ENCODE data around the gene MTHFR.

MTHFR gene

DNA sequence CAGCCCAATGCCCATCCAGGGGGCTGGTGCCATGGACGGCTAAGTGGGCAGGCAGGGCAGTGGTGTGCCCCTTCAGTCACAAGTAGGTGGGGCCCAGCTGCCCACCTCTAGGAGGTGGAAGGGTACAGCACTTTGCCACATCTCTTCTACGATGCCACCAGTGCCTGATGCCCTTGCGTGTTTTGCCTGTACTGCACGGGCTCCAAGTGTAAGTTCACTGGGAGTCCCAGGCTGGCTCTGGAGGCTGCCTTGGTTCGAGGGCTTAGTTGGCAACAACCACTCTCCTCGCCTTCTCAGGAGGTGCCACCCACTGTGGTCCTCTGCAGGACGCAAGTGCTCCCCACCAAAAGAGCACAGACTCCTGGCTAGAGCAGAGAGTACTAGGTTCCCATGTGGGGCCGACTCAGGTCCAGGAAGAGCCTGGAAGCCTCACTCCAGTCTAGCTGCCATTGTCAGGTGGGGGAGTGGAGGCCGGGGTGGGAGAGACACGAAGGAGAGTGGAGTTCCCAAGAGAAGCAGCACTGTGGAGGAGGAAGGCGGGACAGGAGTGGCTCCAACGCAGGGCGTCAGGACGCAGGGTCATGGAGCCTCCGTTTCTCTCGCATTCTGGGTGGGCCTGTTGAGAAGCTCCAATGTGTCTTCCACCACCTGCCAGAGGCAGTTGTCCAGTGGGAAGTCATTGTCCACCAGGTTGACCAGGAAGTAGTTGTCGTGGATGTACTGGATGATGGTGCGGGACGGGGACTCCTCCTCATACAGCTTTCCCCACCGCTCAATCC, 15.5 kb downstream of the MTHFR start:
- no peak for TF ChIP-seq JUND (IDR thresholded peaks at IDR 0.05; ENCODE audit: low read depth)
- in situ Hi-C loops (cut with HindIII; ENCODE audit: low pct_unique_long_range_greater_than_20kb, low sequenced_read_pairs), result no loop called here
- DNase-seq (ENCODE audit: low read depth in 1 of 2, low spot score in 1 of 2), result no peak

DNA sequence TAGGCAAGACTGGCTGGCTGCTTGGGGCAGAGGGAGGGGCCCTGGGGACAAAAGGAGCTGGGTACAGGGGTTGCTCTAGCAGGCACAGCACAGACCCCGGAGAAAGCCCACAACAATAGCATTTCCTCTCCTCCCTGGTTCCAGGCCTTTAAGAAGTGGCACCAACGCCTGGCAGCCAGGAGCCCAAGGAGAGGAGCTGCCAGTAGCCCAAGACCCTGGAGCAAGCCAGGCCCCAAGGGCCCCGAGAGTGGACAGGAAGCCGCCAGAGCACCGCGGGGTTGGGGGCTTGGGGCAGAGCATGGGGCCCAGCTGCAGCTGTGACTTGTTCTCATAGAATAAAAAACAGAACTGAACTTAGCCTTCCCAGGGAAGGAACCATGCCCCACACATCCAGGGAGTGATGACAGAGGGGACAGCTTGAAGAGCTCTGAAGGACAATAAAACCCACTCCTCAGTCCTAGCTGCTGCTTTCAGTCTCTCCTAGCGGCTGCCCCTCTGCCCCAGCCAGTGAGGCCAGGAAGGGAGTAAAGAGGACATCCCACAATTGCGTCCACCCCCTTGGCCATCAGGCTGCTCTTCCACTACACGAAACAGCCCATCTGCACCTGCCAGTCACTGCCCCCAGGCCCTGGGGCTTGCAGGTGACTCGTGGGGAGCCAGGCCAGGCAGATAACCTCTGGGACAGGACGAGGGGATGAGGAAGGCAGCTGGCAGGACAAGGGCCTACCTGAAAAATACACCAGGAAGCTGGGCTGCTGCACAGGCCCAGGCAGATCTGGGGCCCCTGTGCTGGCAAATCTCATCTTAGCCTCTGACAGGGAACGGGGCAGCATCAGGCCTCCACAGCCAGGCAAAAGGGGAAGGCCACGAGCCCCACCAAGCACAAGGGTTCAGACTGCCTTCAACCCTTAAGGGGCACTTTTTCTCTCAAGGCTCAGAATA, 16.4 kb downstream of the MTHFR start:
- in situ Hi-C loops (cut with HindIII; ENCODE audit: low pct_unique_long_range_greater_than_20kb, low sequenced_read_pairs), result no loop called here
- no peak for DNase-seq (ENCODE audit: low read depth in 1 of 2, low spot score in 1 of 2)
- no peak for TF ChIP-seq JUND (IDR thresholded peaks at IDR 0.05; ENCODE audit: low read depth)

DNA sequence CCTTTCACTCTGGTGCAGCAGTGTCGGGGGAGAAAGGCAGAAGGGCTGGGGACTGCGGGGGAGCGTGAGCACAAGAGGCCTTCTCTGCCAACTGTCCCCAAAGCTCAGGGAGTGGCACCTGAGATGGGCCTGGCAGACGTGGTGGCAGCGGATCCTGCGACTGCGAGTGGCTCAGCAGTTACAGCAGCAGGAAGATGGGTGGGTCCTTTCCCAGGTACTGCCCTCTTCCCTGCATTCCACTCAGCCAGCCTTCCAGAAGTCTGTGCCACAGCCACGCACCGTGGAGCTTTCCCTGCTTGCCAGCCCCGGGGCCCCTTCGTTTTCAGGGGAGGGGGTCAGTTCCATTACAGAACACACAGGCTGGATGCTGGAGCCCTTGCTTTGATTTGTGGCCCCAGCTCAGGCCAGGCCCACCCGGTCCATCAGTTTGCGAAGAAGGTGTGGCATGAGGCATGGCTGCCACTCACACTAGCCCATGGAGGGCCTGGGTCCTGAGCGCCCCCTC, 17.2 kb downstream of the MTHFR start:
- TF ChIP-seq JUND (IDR thresholded peaks at IDR 0.05; ENCODE audit: low read depth), result no peak
- no peak for DNase-seq (ENCODE audit: low read depth in 1 of 2, low spot score in 1 of 2)
- in situ Hi-C loops (cut with HindIII; ENCODE audit: low pct_unique_long_range_greater_than_20kb, low sequenced_read_pairs), result no loop called here

DNA sequence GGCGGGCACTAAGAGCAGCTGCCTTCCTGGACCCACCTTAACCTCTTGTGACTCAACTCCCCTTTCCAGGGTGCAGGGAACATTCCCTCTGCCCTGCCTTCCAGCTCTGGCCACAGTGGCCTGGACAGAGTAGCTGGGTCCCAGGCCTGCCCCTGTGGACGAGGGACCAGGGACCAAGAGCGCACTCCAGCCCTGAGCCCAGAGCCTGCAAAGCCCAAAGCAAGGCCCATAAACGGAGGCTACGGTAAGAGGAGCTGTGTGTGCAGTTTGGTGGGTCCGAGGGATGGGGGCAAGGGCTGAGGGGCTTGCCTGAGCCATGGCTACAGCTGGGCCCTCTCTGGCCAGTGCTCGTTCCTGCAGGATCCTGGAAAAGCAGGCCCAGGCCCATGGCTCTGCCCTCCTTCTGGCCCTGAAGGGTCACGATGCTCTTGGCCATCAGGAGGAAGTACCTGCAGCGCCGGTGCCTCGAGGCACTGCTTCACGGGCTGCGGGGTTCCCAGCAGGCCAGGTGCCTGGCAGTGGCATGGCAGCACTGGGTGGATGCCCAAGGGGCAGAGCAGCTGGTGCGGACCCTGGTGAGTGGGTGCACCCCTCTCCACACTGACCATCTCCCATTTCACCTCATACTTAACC, 17.8 kb downstream of the MTHFR start:
- peak in 1 of 2 experiments; percentile 23 for DNase-seq (ENCODE audit: low read depth in 1 of 2, low spot score in 1 of 2)
- no peak for TF ChIP-seq JUND (IDR thresholded peaks at IDR 0.05; ENCODE audit: low read depth)
- in situ Hi-C loops (cut with HindIII; ENCODE audit: low pct_unique_long_range_greater_than_20kb, low sequenced_read_pairs), result no loop called here

DNA sequence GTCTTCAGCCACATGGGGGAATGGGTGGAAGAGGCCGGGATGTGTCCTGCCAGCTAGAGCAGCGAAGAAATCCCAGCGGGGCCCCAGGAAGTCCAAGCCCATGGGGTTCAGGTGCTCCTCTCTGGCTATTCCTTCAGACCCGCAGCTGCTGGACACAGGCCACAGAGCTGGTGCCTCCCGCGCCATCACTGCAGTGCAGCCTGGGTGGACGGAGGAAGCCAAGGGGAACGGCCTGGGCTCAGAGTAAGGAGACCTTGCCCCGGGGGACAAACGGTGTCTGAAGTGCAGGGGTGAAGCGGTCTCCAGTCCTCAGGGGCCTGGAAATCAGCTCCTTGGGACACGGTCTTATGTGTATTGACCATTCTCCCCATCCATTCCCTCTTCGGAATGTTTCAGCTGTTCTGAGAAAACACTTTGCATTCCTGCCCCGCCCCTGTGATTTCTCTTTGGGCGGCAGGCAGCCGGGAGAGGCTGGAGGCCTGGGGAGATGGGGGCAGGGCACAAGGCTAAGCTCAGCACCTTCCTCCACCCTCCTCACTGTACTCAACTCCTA, 18.4 kb downstream of the MTHFR start:
- peak; percentile 47 to 64 for DNase-seq (ENCODE audit: low read depth in 1 of 2, low spot score in 1 of 2)
- in situ Hi-C loops (cut with HindIII; ENCODE audit: low pct_unique_long_range_greater_than_20kb, low sequenced_read_pairs), result no loop called here
- no peak for TF ChIP-seq JUND (IDR thresholded peaks at IDR 0.05; ENCODE audit: low read depth)

- in situ Hi-C loops (cut with HindIII; ENCODE audit: low pct_unique_long_range_greater_than_20kb, low sequenced_read_pairs), result no loop called here
- no peak for DNase-seq (ENCODE audit: low read depth in 1 of 2, low spot score in 1 of 2)
- TF ChIP-seq JUND (IDR thresholded peaks at IDR 0.05; ENCODE audit: low read depth), result no peak
Observed at GRCh38 chr1:11786168-11786567, 19.6 kb downstream of the MTHFR start.

- peak in 1 of 2 experiments; percentile 37 for DNase-seq (ENCODE audit: low read depth in 1 of 2, low spot score in 1 of 2)
- TF ChIP-seq JUND (IDR thresholded peaks at IDR 0.05; ENCODE audit: low read depth), result no peak
- in situ Hi-C loops (cut with HindIII; ENCODE audit: low pct_unique_long_range_greater_than_20kb, low sequenced_read_pairs), result no loop called here
Observed at GRCh38 chr1:11784993-11785769, 20.6 kb downstream of the MTHFR start.

GRCh38 chr1:11784256-11784992, 21.3 kb downstream of the MTHFR start:
- no peak for TF ChIP-seq JUND (IDR thresholded peaks at IDR 0.05; ENCODE audit: low read depth)
- in situ Hi-C loops (cut with HindIII; ENCODE audit: low pct_unique_long_range_greater_than_20kb, low sequenced_read_pairs), result no loop called here
- no peak for DNase-seq (ENCODE audit: low read depth in 1 of 2, low spot score in 1 of 2)

GRCh38 chr1:11783556-11783955, 22.2 kb downstream of the MTHFR start:
- in situ Hi-C loops (cut with HindIII; ENCODE audit: low pct_unique_long_range_greater_than_20kb, low sequenced_read_pairs), result no loop called here
- TF ChIP-seq JUND (IDR thresholded peaks at IDR 0.05; ENCODE audit: low read depth), result no peak
- no peak for DNase-seq (ENCODE audit: low read depth in 1 of 2, low spot score in 1 of 2)

- TF ChIP-seq JUND (IDR thresholded peaks at IDR 0.05; ENCODE audit: low read depth), result no peak
- in situ Hi-C loops (cut with HindIII; ENCODE audit: low pct_unique_long_range_greater_than_20kb, low sequenced_read_pairs), result no loop called here
- DNase-seq (ENCODE audit: low read depth in 1 of 2, low spot score in 1 of 2), result no peak
Observed at GRCh38 chr1:11782127-11782708, 23.5 kb downstream of the MTHFR start.

- no peak for DNase-seq (ENCODE audit: low read depth in 1 of 2, low spot score in 1 of 2)
- in situ Hi-C loops (cut with HindIII; ENCODE audit: low pct_unique_long_range_greater_than_20kb, low sequenced_read_pairs), result no loop called here
- TF ChIP-seq JUND (IDR thresholded peaks at IDR 0.05; ENCODE audit: low read depth), result no peak
Observed at GRCh38 chr1:11781297-11781696, 24.5 kb downstream of the MTHFR start.

All from T47D (cell line).